Right lobe of liver (tissue), 6 donors: Measurements from ENCODE around the gene TNFRSF1A. TPM values are rescaled to one million over a fixed set of nuclear protein-coding genes. Genes with fewer than 3 reads are reported as not detected.

Experiments used
- ATAC-seq, 4 donors: fragments of 200-7000 bp; cut with Tn5 transposase; one replicate each; pipeline ENCODE4 v1.9.1; 2020; ENCODE audit warnings: mild to moderate bottlenecking in 4 of 4, moderate library complexity in 4 of 4
- DNase-seq, 3 donors: peaks; one replicate each; pipeline ENCODE4 v3.0.0-alpha.2; 2020
- H3K27ac ChIP-seq, 3 donors: fragments of 200-600 bp; one replicate each; pipeline ENCODE4 v1.8.0; 2022
- H3K27me3 ChIP-seq, 2 donors: fragments of 200-600 bp; one replicate each; pipeline ENCODE4 v1.8.0; 2022
- H3K36me3 ChIP-seq, 4 donors: fragments of 200-600 bp; sonication (generic) in 1 of 4; one replicate each; pipeline versions ENCODE4 v1.5.1 to v1.8.0; 2017 to 2022; ENCODE audit warnings: control low read depth in 1 of 4
- H3K4me1 ChIP-seq, 4 donors: fragments of 200-600 bp; sonication (generic) in 1 of 4; one replicate each; pipeline versions ENCODE4 v1.5.1 to v1.8.0; 2017 to 2022; ENCODE audit warnings: control low read depth in 1 of 4
- H3K4me3 ChIP-seq, 3 donors: fragments of 200-600 bp; one replicate each; pipeline ENCODE4 v1.8.0; 2022
- H3K9me3 ChIP-seq, 4 donors: fragments of 200-600 bp; sonication (generic) in 1 of 4; one replicate each; pipeline versions ENCODE4 v1.5.1 to v1.8.0; 2017 to 2022; ENCODE audit warnings: control low read depth in 1 of 4
- POLR2A ChIP-seq: fragments of 450-650 bp; IDR thresholded peaks from one replicate; pipeline ENCODE4 v1.6.1; 2017; ENCODE audit warnings: antibody characterized with exemption, mild to moderate bottlenecking
- WGBS: methylation state at CpG from one replicate; pipeline ENCODE4 v1.1.6; 2018; ENCODE audit warnings: low coverage, low lambda C conversion rate; ENCODE audit not compliant: insufficient coverage; ENCODE audit errors: missing lambda C conversion rate; 5-methylcytosine and 5-hydroxymethylcytosine counted together
- intact Hi-C, 2 donors: fragments of 100-400 bp; cut with DNase I; formaldehyde crosslinking; loops; one replicate each; pipeline versions ENCODE4 v1.11.2 to v1.14.1; 2022
- total RNA-seq, 6 experiments: library from RNA; depleted of rRNA in 2 of 6; stranded (reverse); fragments of >200 nt in 2 of 6; fragmentation: NEBNext Ultra II Directional in 3 of 6; extraction: Animal tissue kit (Norgen Biotek cat#: 25700) in 3 of 6; gene quantifications; one replicate each; pipeline versions ENCODE4 v1.1.0 to v1.2.4, GENCODE V29; 2016 to 2023
- TF ChIP-seq, protein P1 (sequence below), 4 donors: fragments of 200-600 bp in 3 of 4; fragments of 450-650 bp in 1 of 4; IDR thresholded peaks; one replicate each; pipeline versions ENCODE4 v1.5.1 to v1.8.0; 2016 to 2022; ENCODE audit warnings: antibody characterized with exemption in 4 of 4, mild to moderate bottlenecking in 2 of 4
- donor health status: DM: no; HTN: yes; CAD: no.
- donor health status: DM: no; HTN: no; CAD: no.
- donor health status: DM: no; HTN: no; CAD: no.
- donor health status: DM: no; HTN: yes; CAD: no.
- donor health status: DM: no; HTN: yes; CAD: no.

The TNFRSF1A gene
- total RNA-seq, 6 experiments from 2014 or later: 70.6 to 199 (median 117) TPM

GRCh38 chr12:6386491-6386890 lies 44.6 kb upstream of the TNFRSF1A start:
- Histone ChIP-seq H3K4me3 (no peak overlapping the region), H3K27me3 (no peaks in the 10 kb centered on the region), H3K27ac (no peak overlapping the region), H3K4me1 (peaks cover 0 to 32% (median 10%) of the 10 kb centered on the region in 4 donors), H3K9me3 (no peaks in the 10 kb centered on the region), H3K36me3 (peaks cover 0 to 48% (median 23%) of the 10 kb centered on the region in 4 donors)
- 9% methylated on average over 1 of the region's 1 CpG for WGBS
- DNase-seq (no peak), ATAC-seq (no peak)
- no peak for TF ChIP-seq POLR2A
- TF ChIP-seq, protein P1, sequence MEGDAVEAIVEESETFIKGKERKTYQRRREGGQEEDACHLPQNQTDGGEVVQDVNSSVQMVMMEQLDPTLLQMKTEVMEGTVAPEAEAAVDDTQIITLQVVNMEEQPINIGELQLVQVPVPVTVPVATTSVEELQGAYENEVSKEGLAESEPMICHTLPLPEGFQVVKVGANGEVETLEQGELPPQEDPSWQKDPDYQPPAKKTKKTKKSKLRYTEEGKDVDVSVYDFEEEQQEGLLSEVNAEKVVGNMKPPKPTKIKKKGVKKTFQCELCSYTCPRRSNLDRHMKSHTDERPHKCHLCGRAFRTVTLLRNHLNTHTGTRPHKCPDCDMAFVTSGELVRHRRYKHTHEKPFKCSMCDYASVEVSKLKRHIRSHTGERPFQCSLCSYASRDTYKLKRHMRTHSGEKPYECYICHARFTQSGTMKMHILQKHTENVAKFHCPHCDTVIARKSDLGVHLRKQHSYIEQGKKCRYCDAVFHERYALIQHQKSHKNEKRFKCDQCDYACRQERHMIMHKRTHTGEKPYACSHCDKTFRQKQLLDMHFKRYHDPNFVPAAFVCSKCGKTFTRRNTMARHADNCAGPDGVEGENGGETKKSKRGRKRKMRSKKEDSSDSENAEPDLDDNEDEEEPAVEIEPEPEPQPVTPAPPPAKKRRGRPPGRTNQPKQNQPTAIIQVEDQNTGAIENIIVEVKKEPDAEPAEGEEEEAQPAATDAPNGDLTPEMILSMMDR (IDR thresholded peaks at IDR 0.05): no peak
- intact Hi-C loops: loop anchor here (10.0 kb wide), 1 partner anchor 52 kb away; no protein-coding TSS in a partner anchor

GRCh38 chr12:6386038-6386437 lies 44.2 kb upstream of the TNFRSF1A start:
- Histone ChIP-seq H3K27ac (no peak overlapping the region), H3K4me1 (peaks cover 0 to 32% (median 10%) of the 10 kb centered on the region in 4 donors), H3K9me3 (no peaks in the 10 kb centered on the region), H3K36me3 (peaks cover 0 to 43% (median 23%) of the 10 kb centered on the region in 4 donors), H3K4me3 (no peak overlapping the region), H3K27me3 (no peaks in the 10 kb centered on the region)
- no peak for ATAC-seq
- intact Hi-C loops: loop anchor here (10.0 kb wide), 1 partner anchor 51 kb away; no protein-coding TSS in a partner anchor
- TF ChIP-seq POLR2A: no peak
- TF ChIP-seq, protein P1 (IDR thresholded peaks at IDR 0.05): no peak
- no peak for DNase-seq
- no CpG with 5 or more reads among the region's 11 CpGs for WGBS

DNA sequence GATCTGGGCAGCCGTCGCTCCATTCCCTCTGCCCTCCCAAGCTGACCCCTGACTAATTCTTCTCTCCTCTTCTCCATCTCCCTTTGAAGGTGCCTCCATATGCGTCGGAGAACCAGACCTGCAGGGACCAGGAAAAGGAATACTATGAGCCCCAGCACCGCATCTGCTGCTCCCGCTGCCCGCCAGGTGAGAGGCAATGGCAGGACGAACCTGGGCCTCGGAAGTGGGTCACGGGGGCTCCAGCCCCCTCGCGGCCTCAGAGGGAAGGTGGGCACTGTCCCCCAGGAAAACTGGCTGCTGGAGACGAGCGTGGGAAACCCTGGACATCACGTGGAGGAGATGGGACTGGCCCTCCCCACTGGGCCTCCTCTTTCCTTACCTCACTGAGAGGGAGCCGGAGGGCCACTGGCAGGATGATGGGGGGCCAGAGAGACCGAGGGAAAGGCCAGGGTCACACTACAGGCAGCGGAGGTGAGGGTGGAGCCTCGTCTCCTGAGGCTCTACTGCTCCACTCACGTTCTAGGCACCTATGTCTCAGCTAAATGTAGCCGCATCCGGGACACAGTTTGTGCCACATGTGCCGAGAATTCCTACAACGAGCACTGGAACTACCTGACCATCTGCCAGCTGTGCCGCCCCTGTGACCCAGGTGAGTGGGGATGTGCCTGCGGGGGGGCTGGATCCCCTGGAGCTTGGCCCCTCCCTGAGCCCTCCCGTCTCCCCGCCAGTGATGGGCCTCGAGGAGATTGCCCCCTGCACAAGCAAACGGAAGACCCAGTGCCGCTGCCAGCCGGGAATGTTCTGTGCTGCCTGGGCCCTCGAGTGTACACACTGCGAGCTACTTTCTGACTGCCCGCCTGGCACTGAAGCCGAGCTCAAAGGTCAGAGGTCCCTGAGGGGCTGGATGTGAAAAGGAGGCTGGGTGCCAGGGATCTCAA lies 42.9 kb upstream of the TNFRSF1A start:
- Histone ChIP-seq H3K27ac (peak overlapping the region; percentile 93 to 97 (median 94)), H3K36me3 (peaks cover 0 to 33% (median 20%) of the 10 kb centered on the region in 4 donors), H3K4me1 (peaks cover 0 to 32% (median 10%) of the 10 kb centered on the region in 4 donors), H3K27me3 (no peaks in the 10 kb centered on the region), H3K9me3 (no peaks in the 10 kb centered on the region), H3K4me3 (peak overlapping the region; percentile 98 to 100 (median 99))
- TF ChIP-seq POLR2A: peak; percentile 52
- TF ChIP-seq, protein P1 (IDR thresholded peaks at IDR 0.05): no peak
- intact Hi-C loops: loop anchor here (10.0 kb wide), 1 partner anchor 50 kb away; no protein-coding TSS in a partner anchor
- WGBS: 24% methylated on average over 6 of the region's 36 CpGs
- peak in 2 of 3 donors; percentile 76 to 82 for DNase-seq
- ATAC-seq: peak; percentile 34 to 65 (median 41)

DNA sequence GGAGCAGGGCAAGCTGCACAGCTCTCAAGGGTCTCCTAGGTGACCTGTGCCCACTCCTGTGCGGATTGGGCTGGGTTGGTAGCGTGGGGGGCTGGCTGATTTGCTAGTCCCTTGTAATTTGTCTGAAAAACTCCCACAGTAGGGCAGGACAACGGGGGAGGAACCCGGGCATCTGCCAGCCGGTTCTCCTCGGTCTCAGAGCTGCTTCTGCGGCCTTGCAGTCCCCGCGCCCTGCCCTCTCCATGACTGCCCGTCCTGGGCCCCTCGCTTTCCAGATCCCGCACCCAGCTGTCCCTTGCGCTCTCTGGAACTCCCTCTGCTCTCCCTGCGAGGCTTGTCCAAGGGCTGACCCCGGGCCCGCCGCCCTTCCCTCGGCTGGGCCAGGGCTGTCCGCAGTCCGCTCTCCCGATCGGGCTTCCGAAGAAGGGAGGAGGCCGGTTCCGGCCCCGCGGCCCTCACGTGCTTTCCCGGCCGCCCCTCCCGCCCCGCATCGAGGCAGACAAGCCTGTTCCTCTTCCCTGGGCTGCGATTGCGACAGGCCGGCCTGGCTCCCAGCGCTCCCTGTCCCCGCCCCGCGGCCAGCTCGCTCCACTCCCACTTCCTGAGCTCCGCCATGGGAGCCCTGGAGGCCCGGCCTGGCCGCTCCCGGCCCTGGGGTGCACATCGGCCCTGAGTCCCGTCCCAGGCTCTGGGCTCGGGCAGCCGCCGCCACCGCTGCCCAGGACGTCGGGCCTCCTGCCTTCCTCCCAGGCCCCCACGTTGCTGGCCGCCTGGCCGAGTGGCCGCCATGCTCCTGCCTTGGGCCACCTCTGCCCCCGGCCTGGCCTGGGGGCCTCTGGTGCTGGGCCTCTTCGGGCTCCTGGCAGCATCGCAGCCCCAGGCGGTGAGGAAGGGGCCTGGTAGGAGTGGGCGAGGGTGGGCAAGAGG lies 42.0 kb upstream of the TNFRSF1A start, which contains the start of gene LTBR:
LTBR (plus strand) TSS at position 591 of the 927 bp plus-strand sequence; CDS start at position 788, 197 bp downstream.
- Histone ChIP-seq H3K4me3 (peak within 1 kb of the TSS; percentile 98 to 100 (median 99)), H3K9me3 (no peaks in the 10 kb centered on the region), H3K36me3 (peaks cover 0 to 28% (median 16%) of the 10 kb centered on the region in 4 donors), H3K27me3 (no peaks in the 10 kb centered on the region), H3K4me1 (peaks cover 0 to 32% (median 10%) of the 10 kb centered on the region in 4 donors), H3K27ac (peak within 1 kb of the TSS; percentile 93 to 97 (median 94))
- intact Hi-C loops: loop anchor here (10.0 kb wide), 1 partner anchor 49 kb away; no protein-coding TSS in a partner anchor
- DNase-seq (peak; percentile 98 to 99 (median 99)), ATAC-seq (peak; percentile 89 to 95 (median 92))
- peak; percentile 91 for TF ChIP-seq POLR2A
- TF ChIP-seq, protein P1 (IDR thresholded peaks at IDR 0.05): peak in 2 of 4 donors; percentile 11 to 28
- WGBS: 6% methylated on average over 3 of the region's 62 CpGs
